Astrocyte (in vitro differentiated cells and primary cell): ENCODE results near the gene HMOX1. TPM values are rescaled to one million over a fixed set of nuclear protein-coding genes. Genes with fewer than 3 reads are reported as not detected.

ENCODE experiments used
- DNase-seq: peaks from one replicate; pipeline ENCODE4 v3.0.0-alpha.2; 2010; ENCODE audit warnings: low read depth
- FAIRE-seq: peaks from 2 replicates; lab custom pipeline; 2011; peaks lifted over from hg19 to GRCh38; lab: Jason Lieb, UNC
- H2AFZ ChIP-seq: 2 replicates; pipeline ENCODE4 v1.6.0; 2012; ENCODE audit warnings: low read depth, low read length, inconsistent platforms
- H3K27ac ChIP-seq: 2 replicates; pipeline ENCODE4 v1.5.1; 2011; ENCODE audit warnings: low read depth, low read length, inconsistent platforms
- H3K27me3 ChIP-seq: 2 replicates; pipeline ENCODE4 v1.6.0; 2011; ENCODE audit warnings: low read length, inconsistent platforms; ENCODE audit not compliant: insufficient read depth
- H3K36me3 ChIP-seq: 2 replicates; pipeline ENCODE4 v1.5.1; 2011; ENCODE audit warnings: low read length, inconsistent platforms; ENCODE audit not compliant: insufficient read depth
- H3K4me1 ChIP-seq: 2 replicates; pipeline ENCODE4 v1.5.1; 2011; ENCODE audit warnings: low read length, inconsistent platforms; ENCODE audit not compliant: insufficient read depth
- H3K4me2 ChIP-seq: 2 replicates; pipeline ENCODE4 v1.6.0; 2012; ENCODE audit warnings: low read length, inconsistent platforms
- H3K4me3 ChIP-seq: 2 replicates; pipeline ENCODE4 v1.5.1; 2011; ENCODE audit warnings: low read depth, mild to moderate bottlenecking, low read length, inconsistent platforms; ENCODE audit not compliant: insufficient read depth
- H3K79me2 ChIP-seq: 2 replicates; pipeline ENCODE4 v1.6.0; 2012; ENCODE audit warnings: mild to moderate bottlenecking, low read length, inconsistent platforms; ENCODE audit not compliant: insufficient read depth
- H3K9ac ChIP-seq: 2 replicates; pipeline ENCODE4 v1.6.0; 2012; ENCODE audit warnings: mild to moderate bottlenecking, low read length, inconsistent platforms
- H3K9me3 ChIP-seq: 2 replicates; pipeline ENCODE4 v1.5.1; 2012; ENCODE audit warnings: low read depth, mild to moderate bottlenecking, low read length, inconsistent platforms; ENCODE audit not compliant: insufficient read depth
- H4K20me1 ChIP-seq: 2 replicates; pipeline ENCODE4 v1.6.0; 2012; ENCODE audit warnings: low read length, inconsistent platforms; ENCODE audit not compliant: insufficient read depth
- H3K27ac Mint-ChIP-seq: one replicate; pipeline ENCODE4 v1.8.0; 2021; ENCODE audit warnings: mild to moderate bottlenecking, mixed read lengths; ENCODE audit not compliant: unreplicated experiment
- H3K27me3 Mint-ChIP-seq: one replicate; pipeline ENCODE4 v1.8.0; 2021; ENCODE audit warnings: low read depth, mixed read lengths; ENCODE audit not compliant: unreplicated experiment
- H3K36me3 Mint-ChIP-seq: one replicate; pipeline ENCODE4 v1.8.0; 2021; ENCODE audit warnings: low read depth, mixed read lengths; ENCODE audit not compliant: unreplicated experiment
- H3K4me1 Mint-ChIP-seq: one replicate; pipeline ENCODE4 v1.8.0; 2021; ENCODE audit warnings: low read depth, mixed read lengths; ENCODE audit not compliant: unreplicated experiment
- H3K4me3 Mint-ChIP-seq: one replicate; pipeline ENCODE4 v1.8.0; 2021; ENCODE audit warnings: mild to moderate bottlenecking, moderate library complexity, mixed read lengths; ENCODE audit not compliant: unreplicated experiment
- H3K9me3 Mint-ChIP-seq: one replicate; pipeline ENCODE4 v1.8.0; 2021; ENCODE audit warnings: mild to moderate bottlenecking, mixed read lengths; ENCODE audit not compliant: unreplicated experiment
- EZH2 ChIP-seq: IDR thresholded peaks from 2 replicates; pipeline ENCODE4 v1.6.1; 2012; ENCODE audit warnings: mild to moderate bottlenecking, low read length, inconsistent platforms; ENCODE audit not compliant: insufficient read depth
- total RNA-seq: library from RNA; stranded (reverse); gene quantifications from 2 replicates; pipeline ENCODE4 v1.2.1, GENCODE V29; 2021
- TF ChIP-seq, protein P1 (sequence below): IDR thresholded peaks from 2 replicates; pipeline ENCODE4 v1.5.1; 2011; ENCODE audit warnings: low read depth, mild to moderate bottlenecking, inconsistent platforms, low read length, moderate library complexity; ENCODE audit not compliant: insufficient read depth

HMOX1 gene
- total RNA-seq, 1 donor from 2014 or later = 17.0 TPM

GRCh38 chr22:35348026-35348590, 32.8 kb upstream of the HMOX1 start:
- H2AFZ ChIP-seq = no peak overlapping the region
- Mint-ChIP-seq H3K9me3 (no peaks in the 10 kb centered on the region), H3K4me3 (no peak overlapping the region), H3K4me1 (peaks cover 15% of the 10 kb centered on the region), H3K27me3 (no peaks in the 10 kb centered on the region), H3K27ac (no peak overlapping the region), H3K36me3 (peaks cover 2% of the 10 kb centered on the region)
- no peak overlapping the region for H3K27ac ChIP-seq
- FAIRE-seq (no peak), DNase-seq (no peak)
- H3K4me3 ChIP-seq = no peak overlapping the region
- no peaks in the 10 kb centered on the region for H3K79me2 ChIP-seq
- H3K36me3 ChIP-seq = peaks cover 1% of the 10 kb centered on the region
- peaks cover 4% of the 10 kb centered on the region for H4K20me1 ChIP-seq
- H3K4me2 ChIP-seq = no peak overlapping the region
- H3K4me1 ChIP-seq = peaks cover 12% of the 10 kb centered on the region
- TF ChIP-seq, protein P1, sequence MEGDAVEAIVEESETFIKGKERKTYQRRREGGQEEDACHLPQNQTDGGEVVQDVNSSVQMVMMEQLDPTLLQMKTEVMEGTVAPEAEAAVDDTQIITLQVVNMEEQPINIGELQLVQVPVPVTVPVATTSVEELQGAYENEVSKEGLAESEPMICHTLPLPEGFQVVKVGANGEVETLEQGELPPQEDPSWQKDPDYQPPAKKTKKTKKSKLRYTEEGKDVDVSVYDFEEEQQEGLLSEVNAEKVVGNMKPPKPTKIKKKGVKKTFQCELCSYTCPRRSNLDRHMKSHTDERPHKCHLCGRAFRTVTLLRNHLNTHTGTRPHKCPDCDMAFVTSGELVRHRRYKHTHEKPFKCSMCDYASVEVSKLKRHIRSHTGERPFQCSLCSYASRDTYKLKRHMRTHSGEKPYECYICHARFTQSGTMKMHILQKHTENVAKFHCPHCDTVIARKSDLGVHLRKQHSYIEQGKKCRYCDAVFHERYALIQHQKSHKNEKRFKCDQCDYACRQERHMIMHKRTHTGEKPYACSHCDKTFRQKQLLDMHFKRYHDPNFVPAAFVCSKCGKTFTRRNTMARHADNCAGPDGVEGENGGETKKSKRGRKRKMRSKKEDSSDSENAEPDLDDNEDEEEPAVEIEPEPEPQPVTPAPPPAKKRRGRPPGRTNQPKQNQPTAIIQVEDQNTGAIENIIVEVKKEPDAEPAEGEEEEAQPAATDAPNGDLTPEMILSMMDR = no peak
- H3K27me3 ChIP-seq = no peaks in the 10 kb centered on the region
- peaks cover 6% of the 10 kb centered on the region for H3K9me3 ChIP-seq
- H3K9ac ChIP-seq = no peak overlapping the region

- H3K4me1 Mint-ChIP-seq = peaks cover 15% of the 10 kb centered on the region
- no peak overlapping the region for H3K27ac Mint-ChIP-seq
- Histone ChIP-seq H3K27ac (no peak overlapping the region), H3K27me3 (no peaks in the 10 kb centered on the region), H3K4me3 (no peak overlapping the region), H3K36me3 (no peaks in the 10 kb centered on the region), H3K4me1 (peaks cover 12% of the 10 kb centered on the region), H3K79me2 (no peaks in the 10 kb centered on the region), H2AFZ (no peak overlapping the region), H3K4me2 (no peak overlapping the region), H4K20me1 (peaks cover 2% of the 10 kb centered on the region), H3K9me3 (no peaks in the 10 kb centered on the region), H3K9ac (no peak overlapping the region)
- DNase-seq (no peak), FAIRE-seq (no peak)
- no peak overlapping the region for H3K4me3 Mint-ChIP-seq
- no peaks in the 10 kb centered on the region for H3K9me3 Mint-ChIP-seq
- H3K27me3 Mint-ChIP-seq = no peaks in the 10 kb centered on the region
- TF ChIP-seq EZH2 = no peak
- TF ChIP-seq, protein P1 = no peak
- peaks cover 2% of the 10 kb centered on the region for H3K36me3 Mint-ChIP-seq
These were observed 32.2 kb upstream of the HMOX1 start for GRCh38 chr22:35348703-35349102.

DNA sequence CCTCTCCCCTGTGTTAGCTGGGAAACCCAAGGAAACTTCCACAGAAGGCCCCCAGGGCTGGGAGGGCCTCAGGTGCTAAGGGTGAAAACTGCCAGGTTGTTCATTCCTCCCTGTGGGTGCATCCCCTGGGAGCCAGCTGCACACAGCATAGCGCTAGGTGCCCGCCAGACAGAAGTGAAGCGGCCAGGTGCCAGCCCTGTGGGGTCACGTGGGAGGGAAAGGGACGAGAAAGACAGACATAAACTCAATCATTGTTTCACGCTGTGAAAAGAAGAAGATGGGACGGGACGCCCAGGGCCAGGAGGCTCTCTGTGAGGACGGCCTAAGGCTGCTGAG, 31.6 kb upstream of the HMOX1 start:
- Histone ChIP-seq H3K4me1 (peaks cover 12% of the 10 kb centered on the region), H2AFZ (no peak overlapping the region), H3K4me2 (no peak overlapping the region), H4K20me1 (no peaks in the 10 kb centered on the region), H3K27me3 (no peaks in the 10 kb centered on the region), H3K36me3 (no peaks in the 10 kb centered on the region), H3K4me3 (no peak overlapping the region), H3K79me2 (no peaks in the 10 kb centered on the region), H3K9me3 (no peaks in the 10 kb centered on the region), H3K27ac (no peak overlapping the region), H3K9ac (no peak overlapping the region)
- Mint-ChIP-seq H3K9me3 (no peaks in the 10 kb centered on the region), H3K27me3 (no peaks in the 10 kb centered on the region), H3K27ac (peak overlapping the region; percentile 26), H3K4me3 (no peak overlapping the region), H3K36me3 (peaks cover 2% of the 10 kb centered on the region), H3K4me1 (peaks cover 15% of the 10 kb centered on the region)
- TF ChIP-seq, protein P1 = no peak
- TF ChIP-seq EZH2 = no peak
- DNase-seq = no peak
- no peak for FAIRE-seq
